GM12878 (cell line): ENCODE data around the gene PPM1G. TPM values are rescaled to one million over a fixed set of nuclear protein-coding genes. Genes with fewer than 3 reads are reported as not detected.
A peak's percentile ranks its signal among the peaks of the same experiment; 100 is the strongest.

Source experiments
- ATAC-seq: fragments of 200-7000 bp; cut with Tn5 transposase; 3 replicates; pipeline ENCODE4 v1.9.1; 2020; ENCODE audit warnings: mild to moderate bottlenecking, moderate library complexity
- BruUV-seq: library from RNA; stranded (reverse); fragments of 400-500 nt; replicated peaks from 2 replicates; lab custom pipeline; 2021; lab: Mats Ljungman, UMichigan
- CTCF ChIA-PET: fragments of 300-600 bp; sonication (Branson Sonifier 250); formaldehyde crosslinking; extraction: SDS; loops from one replicate; lab custom pipeline; 2021; ENCODE audit warnings: inconsistent platforms; lab: Yijun Ruan, JAX
- POLR2A ChIA-PET: fragments of 350-600 bp; formaldehyde crosslinking; extraction: SDS; loops from one replicate; lab custom pipeline; 2021; ENCODE audit warnings: inconsistent platforms; lab: Charles Lee
- RAD21 ChIA-PET: fragments of 300-600 bp; sonication (Branson Sonifier 250); formaldehyde crosslinking; loops from one replicate; lab custom pipeline; 2023; ENCODE audit warnings: antibody characterized with exemption; ENCODE audit not compliant: unreplicated experiment; lab: Charles Lee
- SMC1A ChIA-PET: fragments of 300-600 bp; sonication (Branson Sonifier 250); formaldehyde crosslinking; loops from one replicate; lab custom pipeline; 2023; ENCODE audit not compliant: unreplicated experiment, uncharacterized antibody; lab: Charles Lee
- DNase-seq: peaks from one replicate; pipeline ENCODE4 v3.0.0-alpha.2; 2011; ENCODE audit warnings: low read depth, low spot score
- FAIRE-seq: peaks from 3 replicates; lab custom pipeline; 2011; peaks lifted over from hg19 to GRCh38; lab: Jason Lieb, UNC
- H2AFZ ChIP-seq: 2 replicates; pipeline ENCODE4 v1.6.0; 2011; ENCODE audit warnings: low read depth, low read length, control low read depth; ENCODE audit not compliant: control insufficient read depth
- H3K27ac ChIP-seq: 2 replicates; pipeline ENCODE4 v1.5.1; 2011; ENCODE audit warnings: control low read depth; ENCODE audit not compliant: control insufficient read depth, insufficient read depth
- H3K27me3 ChIP-seq, 2 experiments: replicated peaks in 1 of 2; 2 replicates each; pipeline versions ENCODE4 v1.6.0 to v1.6.1; 2011; ENCODE audit warnings: low read length in 1 of 2; ENCODE audit not compliant: control insufficient read depth in 2 of 2, insufficient read depth in 2 of 2
- H3K36me3 ChIP-seq, 2 experiments: 2 replicates each; pipeline ENCODE4 v1.5.1; 2011; ENCODE audit warnings: low read length in 1 of 2; ENCODE audit not compliant: control insufficient read depth in 2 of 2, insufficient read depth in 2 of 2
- H3K4me1 ChIP-seq: 2 replicates; pipeline ENCODE4 v1.6.1; 2011; ENCODE audit warnings: mild to moderate bottlenecking, low read length, moderate library complexity, mixed read lengths; ENCODE audit not compliant: control insufficient read depth, insufficient read depth
- H3K4me2 ChIP-seq: 2 replicates; pipeline ENCODE4 v1.6.0; 2011; ENCODE audit warnings: control low read depth; ENCODE audit not compliant: control insufficient read depth, insufficient read depth
- H3K4me3 ChIP-seq: fragments of 200-600 bp; sonication (generic); 2 replicates; pipeline ENCODE4 v1.5.1; 2016
- H3K79me2 ChIP-seq: 2 replicates; pipeline ENCODE4 v1.6.0; 2011; ENCODE audit warnings: low read length; ENCODE audit not compliant: control insufficient read depth, insufficient read depth
- H3K9ac ChIP-seq: 2 replicates; pipeline ENCODE4 v1.8.0; 2011; ENCODE audit warnings: low read length, control low read depth, mixed read lengths; ENCODE audit not compliant: control insufficient read depth, insufficient read depth
- H3K9me3 ChIP-seq: replicated peaks from 3 replicates; pipeline ENCODE4 v1.5.1; 2011; ENCODE audit warnings: mild to moderate bottlenecking, low read length; ENCODE audit not compliant: control insufficient read depth, insufficient read depth
- H4K20me1 ChIP-seq: 2 replicates; pipeline ENCODE4 v1.6.0; 2011; ENCODE audit not compliant: control insufficient read depth, insufficient read depth
- BCL11A ChIP-seq: IDR thresholded peaks from 2 replicates; pipeline ENCODE4 v1.6.1; 2011; ENCODE audit warnings: low read depth, low read length
- BHLHE40 ChIP-seq, 2 experiments: fragments of 450-650 bp in 1 of 2; IDR thresholded peaks; 2 replicates each; pipeline ENCODE4 v1.6.1; 2011 to 2017; ENCODE audit warnings: low read depth in 2 of 2, borderline replicate concordance in 1 of 2, improper control_type of control experiment in 1 of 2, low read length in 1 of 2, mild to moderate bottlenecking in 1 of 2
- EGR1 ChIP-seq, 2 experiments: IDR thresholded peaks; 1 replicate in 1 of 2; 2 replicates in 1 of 2; pipeline ENCODE4 v1.6.1; 2011 to 2012; ENCODE audit warnings: low read depth in 2 of 2, low read length in 2 of 2, borderline replicate concordance in 1 of 2, mild to moderate bottlenecking in 1 of 2, moderate library complexity in 1 of 2
- IKZF1 ChIP-seq: fragments of 450-650 bp; conservative IDR thresholded peaks from 2 replicates; pipeline ENCODE4 v1.6.1; 2017; ENCODE audit warnings: antibody characterized with exemption, mild to moderate bottlenecking
- KLF5 ChIP-seq: fragments of 450-650 bp; IDR thresholded peaks from 2 replicates; pipeline ENCODE4 v1.6.1; 2014; ENCODE audit warnings: mild to moderate bottlenecking; ENCODE audit not compliant: partially characterized antibody
- LARP7 ChIP-seq: fragments of 450-650 bp; IDR thresholded peaks from 2 replicates; pipeline ENCODE4 v1.6.1; 2017; ENCODE audit warnings: mild to moderate bottlenecking
- NKRF ChIP-seq: fragments of 450-650 bp; conservative IDR thresholded peaks from 2 replicates; pipeline ENCODE4 v1.6.1; 2017; ENCODE audit warnings: mild to moderate bottlenecking, moderate library complexity
- NR2C1 ChIP-seq: fragments of 450-650 bp; IDR thresholded peaks from 2 replicates; pipeline ENCODE4 v1.6.1; 2017; ENCODE audit warnings: antibody characterized with exemption, mild to moderate bottlenecking, moderate library complexity
- NRF1 ChIP-seq: conservative IDR thresholded peaks from 2 replicates; pipeline ENCODE4 v1.6.1; 2011; ENCODE audit warnings: mild to moderate bottlenecking, low read depth, low read length, improper control_type of control experiment
- PKNOX1 ChIP-seq: fragments of 450-650 bp; IDR thresholded peaks from 2 replicates; pipeline ENCODE4 v1.6.1; 2016; ENCODE audit warnings: mild to moderate bottlenecking
- POLR2A ChIP-seq: IDR thresholded peaks from 2 replicates; pipeline ENCODE4 v1.6.1; 2011; ENCODE audit warnings: low read depth, mild to moderate bottlenecking, low read length
- RB1 ChIP-seq: fragments of 450-650 bp; formaldehyde crosslinking; IDR thresholded peaks from 2 replicates; pipeline ENCODE4 v1.6.1; 2017; ENCODE audit warnings: mild to moderate bottlenecking, borderline replicate concordance
- RFX5 ChIP-seq: IDR thresholded peaks from 2 replicates; pipeline ENCODE4 v1.6.1; 2011; ENCODE audit warnings: low read depth, low read length, improper control_type of control experiment
- SP1 ChIP-seq: IDR thresholded peaks from one replicate; pipeline ENCODE4 v1.6.1; 2011; ENCODE audit warnings: low read depth, low read length
- TAF1 ChIP-seq: IDR thresholded peaks from 2 replicates; pipeline ENCODE4 v1.6.1; 2011; ENCODE audit warnings: mild to moderate bottlenecking, low read depth, low read length, borderline replicate concordance
- TCF7 ChIP-seq: IDR thresholded peaks from 2 replicates; pipeline ENCODE4 v1.6.1; 2014; ENCODE audit warnings: antibody characterized with exemption, borderline replicate concordance
- YBX1 ChIP-seq: fragments of 450-650 bp; IDR thresholded peaks from 2 replicates; pipeline ENCODE4 v1.6.1; 2016; ENCODE audit warnings: antibody characterized with exemption
- WGBS: methylation state at CpG from one replicate; pipeline ENCODE4 v1.1.6; 2016; ENCODE audit warnings: low lambda C conversion rate; ENCODE audit not compliant: insufficient replicate concordance, insufficient coverage; ENCODE audit errors: missing lambda C conversion rate; 5-methylcytosine and 5-hydroxymethylcytosine counted together
- in situ Hi-C: fragments of 300-500 bp; cut with MboI; formaldehyde crosslinking; loops from 9 replicates; pipeline ENCODE4 v1.14.3; 2018; ENCODE audit warnings: mixed read lengths
- intact Hi-C: fragments of 100-400 bp; cut with micrococcal nuclease; formaldehyde crosslinking; loops from one replicate; pipeline ENCODE4 v1.14.2; 2022; ENCODE audit not compliant: unreplicated experiment
- polyA plus RNA-seq, 11 experiments: library from polyadenylated mRNA; depleted of rRNA in 4 of 11; unstranded in 6 of 11; stranded (reverse) in 5 of 11; fragments of >200 nt; fragmentation: Nextera tagmentation in 4 of 11; fragmentation: Illumina TruSeq in 1 of 11; extraction: Ambion mirVana in 4 of 11; extraction: Trizol in 1 of 11; gene quantifications; 1 replicate in 1 of 11; 2 replicates in 10 of 11; pipeline versions ENCODE4 v1.2.1 to v1.2.3, GENCODE V29; 2011 to 2016; ENCODE audit warnings: inconsistent platforms in 2 of 11, missing spikeins in 2 of 11, low read depth in 1 of 11
- total RNA-seq, 4 experiments: library from RNA; depleted of rRNA in 3 of 4; stranded (reverse); fragments of >200 nt in 3 of 4; fragmentation: Illumina TruSeq in 1 of 4; extraction: Trizol in 1 of 4; gene quantifications; 2 replicates each; pipeline versions ENCODE4 v1.2.1 to v1.2.3, GENCODE V29; 2013 to 2021

Gene PPM1G
- total and polyA plus RNA-seq, 10 of the 15 experiments (the other 5 are each of a cell fraction or from before 2014, with no cell fraction given): 68.8 to 171 (median 121) TPM

- peaks cover 36% of the 10 kb centered on the region for H3K79me2 ChIP-seq
- intact Hi-C loops (loop anchor here (2.0 kb wide), 1 partner anchor 20 kb away; the partner anchor contains the start of gene PPM1G), in situ Hi-C loops (no loop called here)
- no peaks in the 10 kb centered on the region for H4K20me1 ChIP-seq
- ATAC-seq (peak; percentile 88), FAIRE-seq (no peak), DNase-seq (no peak)
- no TSS peak for BruUV-seq
- TF ChIP-seq POLR2A: peak; percentile 7; the same call in 1 of the 2 replicates
- TF ChIP-seq IKZF1: peak; percentile 49; the same call in 1 of the 2 replicates
- peak; percentile 33 for TF ChIP-seq LARP7
- peak; percentile 11; the same call in 1 of the 2 replicates for TF ChIP-seq NKRF
- TF ChIP-seq NR2C1: no peak
- no peak for TF ChIP-seq YBX1
- no peak for TF ChIP-seq TAF1
- peak in 1 of 2 experiments; percentile 88; a peak in 2 of 3 replicates for TF ChIP-seq EGR1 (IDR thresholded peaks at IDR 0.05; ENCODE audit: borderline replicate concordance in 1 of 2, low read depth in 2 of 2, low read length in 2 of 2)
- TF ChIP-seq RB1: peak; percentile 74; the same call in 1 of the 2 replicates
- no peak for TF ChIP-seq RFX5
- peak; percentile 73 for TF ChIP-seq TCF7
- no peak for TF ChIP-seq KLF5
- no peak for TF ChIP-seq SP1
- TF ChIP-seq PKNOX1: peak; percentile 33; the same call in 1 of the 2 replicates
- no peak for TF ChIP-seq BCL11A
- peak in 1 of 2 experiments; percentile 49; a peak in 1 of 4 replicates for TF ChIP-seq BHLHE40 (IDR thresholded peaks at IDR 0.05; ENCODE audit: borderline replicate concordance in 1 of 2, low read depth in 2 of 2, low read length in 1 of 2)
- TF ChIP-seq NRF1: peak; percentile 73
- SMC1A ChIA-PET: interaction anchor here (0.6 to 4.9 kb wide), 14 partner anchors 8 to 377 kb away, joined by 3 to 20 read pairs (median 3); partner anchors contain the start of genes MPV17 and PPM1G
- no peaks in the 10 kb centered on the region for H3K4me1 ChIP-seq
- H3K4me3 ChIP-seq: peak overlapping the region; percentile 97
- RAD21 ChIA-PET: interaction anchor here (0.8 to 3.3 kb wide), 11 partner anchors 20 to 254 kb away, joined by 3 to 29 read pairs (median 4); partner anchors contain the start of genes EIF2B4, MPV17, PPM1G and ZNF513
- peak overlapping the region; percentile 97 for H3K4me2 ChIP-seq
- peaks cover 3 to 6% of the 10 kb centered on the region in 2 experiments; a peak in 2 of 4 replicates for H3K36me3 ChIP-seq
- CTCF ChIA-PET: interaction anchor here (0.7 to 5.8 kb wide), 11 partner anchors 17 to 254 kb away, joined by 3 to 52 read pairs (median 5); partner anchors contain the start of genes EIF2B4, GTF3C2, PPM1G and SNX17
- H3K9me3 ChIP-seq: no peaks in the 10 kb centered on the region
- no peaks in the 10 kb centered on the region for H3K27me3 ChIP-seq
- 1% methylated on average over 33 of the region's 51 CpGs for WGBS
- POLR2A ChIA-PET: interaction anchor here (0.6 to 5.8 kb wide), 14 partner anchors 10 to 200 kb away, joined by 3 to 71 read pairs (median 4); partner anchors contain the start of genes CCDC121, EIF2B4, GPN1 and GTF3C2
- peak overlapping the region; percentile 91 for H3K9ac ChIP-seq
- peak overlapping the region; percentile 85 for H3K27ac ChIP-seq
- H2AFZ ChIP-seq: peak overlapping the region; percentile 93
These were observed 19.7 kb upstream of the PPM1G start for GRCh38 chr2:27428978-27429541.
